ENCODE results near the gene NARF. TPM values are rescaled to one million over a fixed set of nuclear protein-coding genes. Genes with fewer than 3 reads are reported as not detected.
A peak's percentile ranks its signal among the peaks of the same experiment; 100 is the strongest.

Gene NARF
- total and polyA plus RNA-seq, 7 experiments from 2014 or later, result 59.8 to 188 (median 82.0) TPM

- Mint-ChIP-seq H3K36me3 (peaks cover 0 to 32% (median 7%) of the 10 kb centered on the region in 5 donors), H3K4me3 (no peak overlapping the region), H3K27ac (peak overlapping the region in 1 of 9 donors; percentile 30), H3K9me3 (no peaks in the 10 kb centered on the region), H3K4me1 (peaks cover 14 to 26% (median 17%) of the 10 kb centered on the region in 7 donors), H3K27me3 (no peaks in the 10 kb centered on the region)
- DNase-seq, result no peak
- Histone ChIP-seq H3K9me3 (ENCODE audit: control insufficient read depth in 2 of 3, low read length in 3 of 3) (no peaks in the 10 kb centered on the region), H3K4me1 (ENCODE audit: control insufficient read depth in 2 of 2, insufficient read depth in 2 of 2, low read length in 2 of 2) (peaks cover 3 to 10% of the 10 kb centered on the region in 2 donors), H3K27me3 (ENCODE audit: control insufficient read depth in 2 of 2, insufficient read depth in 2 of 2, low read length in 2 of 2) (no peaks in the 10 kb centered on the region), H3K36me3 (ENCODE audit: control insufficient read depth in 2 of 3, insufficient read depth in 3 of 3, low read length in 3 of 3) (peaks cover 0 to 38% (median 0%) of the 10 kb centered on the region in 3 experiments), H3K4me3 (ENCODE audit: low read length) (no peak overlapping the region), H3K27ac (ENCODE audit: low read depth, low read length) (no peak overlapping the region)
- intact Hi-C loops (cut with micrococcal nuclease), result loop anchor here in 1 of 2 donors (1.0 kb wide), 1 partner anchor 12 kb away; no protein-coding TSS in a partner anchor
- ATAC-seq, result no peak
- ChIA-PET POLR2A (no interaction called here), CTCF (no interaction called here)
These were observed 45.7 kb upstream of the NARF start for GRCh38 chr17:82412535-82413520.

DNA sequence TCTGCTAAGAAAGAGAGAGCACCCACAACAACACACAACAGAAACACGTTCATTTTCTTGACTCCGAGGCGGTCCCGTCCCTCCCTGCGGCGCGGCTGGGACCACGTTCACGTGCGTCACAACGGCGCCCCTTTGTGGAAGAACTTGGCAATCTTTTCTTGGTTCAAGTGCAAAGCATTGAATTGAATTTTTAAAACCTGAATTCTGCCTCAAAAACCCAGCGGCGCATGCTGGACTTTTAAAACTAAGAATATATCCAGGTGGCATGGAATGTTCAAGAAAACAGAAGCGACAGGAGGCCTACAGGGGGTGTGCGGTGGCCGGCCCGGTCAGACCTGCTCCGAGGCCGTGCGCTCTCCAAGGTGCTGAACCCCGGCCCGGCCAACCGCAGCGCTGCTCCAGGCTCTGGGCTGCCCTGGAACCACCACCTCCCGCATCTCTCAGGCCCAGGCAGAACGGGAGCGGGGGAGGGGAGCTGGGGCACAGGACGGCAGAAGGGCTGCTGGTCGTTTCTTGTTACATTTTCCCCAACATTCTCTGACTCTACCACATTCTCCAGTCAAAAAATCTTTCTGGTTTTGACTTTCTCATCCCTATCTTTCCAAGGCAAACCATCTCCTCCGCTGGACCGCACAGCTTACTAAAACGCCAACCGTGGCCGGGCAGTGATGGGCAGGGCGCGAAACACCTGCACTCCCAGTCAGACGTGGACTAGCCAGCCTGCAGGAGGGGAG lies 43.8 kb upstream of the NARF start:
- DNase-seq, result peak; percentile 54 to 79 (median 71)
- peak; percentile 33 for ATAC-seq
- intact Hi-C loops (cut with micrococcal nuclease), result loop anchor here (1.0 to 5.0 kb wide), 6 partner anchors 63 to 392 kb away; partner anchors contain the start of genes CENPX (in 1 of the 2) and LRRC45 (in 1 of the 2)
- POLR2A ChIA-PET, result no interaction called here
- CTCF ChIA-PET, result interaction anchor here (0.7 to 1.6 kb wide), 2 partner anchors 61 to 293 kb away, joined by 3 to 6 read pairs; no protein-coding TSS in a partner anchor
- peaks cover 0 to 19% (median 10%) of the 10 kb centered on the region in 5 donors for H3K36me3 Mint-ChIP-seq
- peaks cover 5 to 13% of the 10 kb centered on the region in 2 donors for H3K4me1 ChIP-seq (ENCODE audit: control insufficient read depth in 2 of 2, insufficient read depth in 2 of 2, low read length in 2 of 2)
- peaks cover 0 to 24% (median 0%) of the 10 kb centered on the region in 3 experiments for H3K36me3 ChIP-seq (ENCODE audit: control insufficient read depth in 2 of 3, insufficient read depth in 3 of 3, low read length in 3 of 3)
- no peaks in the 10 kb centered on the region for H3K27me3 Mint-ChIP-seq
- H3K4me3 Mint-ChIP-seq, result peak overlapping the region in 7 of 10 donors; percentile 4 to 54 (median 29)
- H3K9me3 Mint-ChIP-seq, result no peaks in the 10 kb centered on the region
- no peak overlapping the region for H3K27ac ChIP-seq (ENCODE audit: low read depth, low read length)
- peak overlapping the region in 4 of 9 donors; percentile 58 to 70 (median 62) for H3K27ac Mint-ChIP-seq
- no peaks in the 10 kb centered on the region for H3K9me3 ChIP-seq (ENCODE audit: control insufficient read depth in 2 of 3, low read length in 3 of 3)
- no peak overlapping the region for H3K4me3 ChIP-seq (ENCODE audit: low read length)
- no peaks in the 10 kb centered on the region for H3K27me3 ChIP-seq (ENCODE audit: control insufficient read depth in 2 of 2, insufficient read depth in 2 of 2, low read length in 2 of 2)
- H3K4me1 Mint-ChIP-seq, result peaks cover 16 to 31% (median 20%) of the 10 kb centered on the region in 7 donors

DNA sequence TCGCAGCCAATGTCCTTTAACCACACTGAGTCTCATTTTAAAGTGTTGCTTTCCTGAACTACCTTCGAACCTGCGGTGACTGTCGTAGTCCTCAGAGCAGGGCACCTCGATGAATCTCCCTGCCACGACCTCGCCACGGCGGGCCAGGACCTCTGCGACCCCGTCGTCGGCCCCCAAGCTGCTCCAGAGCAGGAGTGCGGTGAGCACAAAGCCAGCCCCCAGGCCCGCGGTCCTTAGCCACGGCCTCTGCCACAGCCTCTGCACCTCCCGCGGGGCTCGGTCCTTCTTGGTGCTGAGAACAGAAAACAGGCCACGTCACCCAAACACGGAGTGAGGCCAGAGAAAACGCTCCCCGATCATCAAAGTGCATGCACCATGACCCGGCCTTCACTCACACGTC lies 43.2 kb upstream of the NARF start:
- no peaks in the 10 kb centered on the region for H3K9me3 ChIP-seq (ENCODE audit: control insufficient read depth in 2 of 3, low read length in 3 of 3)
- ChIA-PET POLR2A (no interaction called here), CTCF (interaction anchor here (1.6 kb wide), 1 partner anchor 62 kb away, joined by 6 read pairs; no protein-coding TSS in a partner anchor)
- Mint-ChIP-seq H3K4me3 (peak overlapping the region in 2 of 10 donors; percentile 25 to 32), H3K4me1 (peaks cover 23 to 38% (median 27%) of the 10 kb centered on the region in 7 donors), H3K36me3 (peaks cover 0 to 25% (median 16%) of the 10 kb centered on the region in 5 donors), H3K9me3 (no peaks in the 10 kb centered on the region), H3K27ac (peak overlapping the region in 3 of 9 donors; percentile 2 to 70 (median 65)), H3K27me3 (no peaks in the 10 kb centered on the region)
- intact Hi-C loops (cut with micrococcal nuclease), result loop anchor here (5.0 kb wide), 2 partner anchors 118 to 393 kb away; partner anchors contain the start of genes CENPX (in 1 of the 2) and LRRC45 (in 1 of the 2)
- no peak for ATAC-seq
- H3K27me3 ChIP-seq (ENCODE audit: control insufficient read depth in 2 of 2, insufficient read depth in 2 of 2, low read length in 2 of 2), result no peaks in the 10 kb centered on the region
- peaks cover 5 to 19% of the 10 kb centered on the region in 2 donors for H3K4me1 ChIP-seq (ENCODE audit: control insufficient read depth in 2 of 2, insufficient read depth in 2 of 2, low read length in 2 of 2)
- H3K4me3 ChIP-seq (ENCODE audit: low read length), result no peak overlapping the region
- no peak overlapping the region for H3K27ac ChIP-seq (ENCODE audit: low read depth, low read length)
- peaks cover 0 to 18% (median 4%) of the 10 kb centered on the region in 3 experiments for H3K36me3 ChIP-seq (ENCODE audit: control insufficient read depth in 2 of 3, insufficient read depth in 3 of 3, low read length in 3 of 3)
- DNase-seq, result no peak

DNA sequence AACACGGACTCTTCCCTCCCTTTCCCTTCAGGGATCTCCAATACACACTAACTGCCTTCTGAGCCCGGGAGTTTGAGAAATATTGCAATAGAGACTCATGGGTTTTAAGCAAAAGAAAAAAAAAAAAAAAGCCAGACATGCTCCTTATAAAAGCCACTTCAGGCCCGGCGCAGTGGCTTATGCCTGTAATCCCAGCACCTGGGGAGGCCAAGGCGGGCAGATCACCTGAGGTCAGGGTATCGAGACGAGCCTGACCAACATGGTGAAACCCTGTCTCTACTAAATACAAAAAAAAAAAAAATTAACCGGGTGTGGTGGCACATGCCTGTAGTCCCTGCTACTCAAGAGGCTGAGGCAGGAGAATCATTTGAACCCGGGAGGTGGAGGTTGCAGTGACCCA lies 42.8 kb upstream of the NARF start:
- H3K36me3 Mint-ChIP-seq, result peaks cover 0 to 26% (median 16%) of the 10 kb centered on the region in 5 donors

GRCh38 chr17:82416264-82416663 lies 42.3 kb upstream of the NARF start:
- CTCF ChIA-PET, result no interaction called here
- POLR2A ChIA-PET, result interaction anchor here (0.7 to 2.7 kb wide), 2 partner anchors 118 to 134 kb away, joined by 4 to 10 read pairs; no protein-coding TSS in a partner anchor

More for the DNA sequence above, 42.8 kb upstream of the NARF start:
- Histone ChIP-seq H3K27me3 (ENCODE audit: control insufficient read depth in 2 of 2, insufficient read depth in 2 of 2, low read length in 2 of 2) (no peaks in the 10 kb centered on the region), H3K36me3 (ENCODE audit: control insufficient read depth in 2 of 3, insufficient read depth in 3 of 3, low read length in 3 of 3) (peaks cover 0 to 19% (median 4%) of the 10 kb centered on the region in 3 experiments), H3K4me1 (ENCODE audit: control insufficient read depth in 2 of 2, insufficient read depth in 2 of 2, low read length in 2 of 2) (peaks cover 5 to 20% of the 10 kb centered on the region in 2 donors), H3K9me3 (ENCODE audit: control insufficient read depth in 2 of 3, low read length in 3 of 3) (no peaks in the 10 kb centered on the region), H3K4me3 (ENCODE audit: low read length) (no peak overlapping the region), H3K27ac (ENCODE audit: low read depth, low read length) (no peak overlapping the region)
- intact Hi-C loops (cut with micrococcal nuclease), result loop anchor here (5.0 kb wide), 2 partner anchors 118 to 393 kb away; partner anchors contain the start of genes CENPX (in 1 of the 2) and LRRC45 (in 1 of the 2)
- H3K4me3 Mint-ChIP-seq, result peak overlapping the region in 1 of 10 donors; percentile 32
- peak overlapping the region in 1 of 9 donors; percentile 22 for H3K27ac Mint-ChIP-seq
- peaks cover 23 to 39% (median 28%) of the 10 kb centered on the region in 7 donors for H3K4me1 Mint-ChIP-seq
- CTCF ChIA-PET, result no interaction called here
- POLR2A ChIA-PET, result interaction anchor here (2.7 kb wide), 1 partner anchor 117 kb away, joined by 10 read pairs; no protein-coding TSS in a partner anchor
- DNase-seq, result no peak
- H3K9me3 Mint-ChIP-seq, result no peaks in the 10 kb centered on the region
- H3K27me3 Mint-ChIP-seq, result no peaks in the 10 kb centered on the region
- no peak for ATAC-seq

More at GRCh38 chr17:82416264-82416663, 42.3 kb upstream of the NARF start:
- peaks cover 5 to 20% of the 10 kb centered on the region in 2 donors for H3K4me1 ChIP-seq (ENCODE audit: control insufficient read depth in 2 of 2, insufficient read depth in 2 of 2, low read length in 2 of 2)
- no peak overlapping the region for H3K4me3 ChIP-seq (ENCODE audit: low read length)
- no peak for ATAC-seq
- no peak overlapping the region for H3K4me3 Mint-ChIP-seq
- H3K27ac Mint-ChIP-seq, result peak overlapping the region in 1 of 9 donors; percentile 26
- no peaks in the 10 kb centered on the region for H3K9me3 ChIP-seq (ENCODE audit: control insufficient read depth in 2 of 3, low read length in 3 of 3)
- no peaks in the 10 kb centered on the region for H3K27me3 Mint-ChIP-seq
- H3K27me3 ChIP-seq (ENCODE audit: control insufficient read depth in 2 of 2, insufficient read depth in 2 of 2, low read length in 2 of 2), result no peaks in the 10 kb centered on the region
- peaks cover 25 to 43% (median 31%) of the 10 kb centered on the region in 7 donors for H3K4me1 Mint-ChIP-seq
- DNase-seq, result no peak
- H3K27ac ChIP-seq (ENCODE audit: low read depth, low read length), result no peak overlapping the region
- H3K36me3 ChIP-seq (ENCODE audit: control insufficient read depth in 2 of 3, insufficient read depth in 3 of 3, low read length in 3 of 3), result peaks cover 0 to 24% (median 4%) of the 10 kb centered on the region in 3 experiments
- H3K36me3 Mint-ChIP-seq, result peaks cover 0 to 31% (median 20%) of the 10 kb centered on the region in 5 donors
- no peaks in the 10 kb centered on the region for H3K9me3 Mint-ChIP-seq
- intact Hi-C loops (cut with micrococcal nuclease), result loop anchor here (5.0 kb wide), 2 partner anchors 119 to 394 kb away; partner anchors contain the start of genes CENPX (in 1 of the 2) and LRRC45 (in 1 of the 2)
